HepG2 (cell line): Measurements from ENCODE around the gene SLC2A13. TPM values are rescaled to one million over a fixed set of nuclear protein-coding genes. Genes with fewer than 3 reads are reported as not detected.

ENCODE experiments used
- ATAC-seq: fragments of 200-7000 bp; cut with Tn5 transposase; 3 replicates; pipeline ENCODE4 v1.9.1; 2020; ENCODE audit warnings: mild to moderate bottlenecking, moderate library complexity
- BruUV-seq: library from RNA; stranded (reverse); fragments of 400-500 nt; replicated peaks from 2 replicates; lab custom pipeline; 2021; lab: Mats Ljungman, UMichigan
- CTCF ChIA-PET: fragments of 300-600 bp; formaldehyde crosslinking; extraction: SDS; loops from one replicate; lab custom pipeline; 2021; ENCODE audit warnings: low total read pairs, inconsistent platforms, low intra/inter-chr PET ratio; lab: Yijun Ruan, JAX
- POLR2A ChIA-PET: fragments of 350-600 bp; sonication (Branson Sonifier 250); formaldehyde crosslinking; loops from one replicate; lab custom pipeline; 2020; ENCODE audit warnings: antibody characterized with exemption, inconsistent platforms; lab: Yijun Ruan, JAX
- DNase-seq: peaks from one replicate; pipeline ENCODE4 v3.0.0-alpha.2; 2015; ENCODE audit warnings: low spot score
- FAIRE-seq: peaks from 3 replicates; lab custom pipeline; 2011; peaks lifted over from hg19 to GRCh38; lab: Jason Lieb, UNC
- H2AFZ ChIP-seq: one replicate; pipeline ENCODE4 v1.6.1; 2011; ENCODE audit warnings: low read length, inconsistent platforms
- H3K27ac ChIP-seq: fragments of 300-600 bp; 3 replicates; pipeline ENCODE4 v1.8.0; 2011; ENCODE audit warnings: mixed run types, mild to moderate bottlenecking, mixed read lengths, low read length, inconsistent platforms; ENCODE audit not compliant: insufficient read depth; ENCODE audit errors: extremely low read length
- H3K27me3 ChIP-seq, 2 experiments: fragments of 200-600 bp in 1 of 2; 2 replicates in 1 of 2; 3 replicates in 1 of 2; pipeline versions ENCODE4 v1.6.0 to v1.8.0; 2011; ENCODE audit warnings: low read length in 2 of 2, mild to moderate bottlenecking in 2 of 2, moderate library complexity in 2 of 2, inconsistent platforms in 1 of 2; ENCODE audit not compliant: insufficient read depth in 2 of 2, control insufficient read depth in 1 of 2
- H3K36me3 ChIP-seq, 2 experiments: fragments of 200-600 bp in 1 of 2; replicated peaks in 1 of 2; 2 replicates in 1 of 2; 3 replicates in 1 of 2; pipeline versions ENCODE4 v1.5.1 to v1.8.0; 2011; ENCODE audit warnings: low read length in 2 of 2, inconsistent platforms in 1 of 2; ENCODE audit not compliant: insufficient read depth in 2 of 2, control insufficient read depth in 1 of 2
- H3K4me1 ChIP-seq: 2 replicates; pipeline ENCODE4 v1.5.1; 2012; ENCODE audit warnings: low read length, inconsistent platforms; ENCODE audit not compliant: insufficient read depth
- H3K4me2 ChIP-seq: 2 replicates; pipeline ENCODE4 v1.6.0; 2011; ENCODE audit warnings: low read depth, low read length, inconsistent platforms
- H3K4me3 ChIP-seq, 3 experiments: fragments of 200-600 bp in 1 of 3; sonication (generic), shearing (Covaris generic) in 1 of 3; replicated peaks in 1 of 3; 2 replicates each; pipeline ENCODE4 v1.5.1; 2011 to 2016; ENCODE audit warnings: low read length in 3 of 3, inconsistent platforms in 2 of 3, low read depth in 2 of 3, mild to moderate bottlenecking in 2 of 3, control low read depth in 1 of 3, mixed read lengths in 1 of 3; ENCODE audit not compliant: insufficient read depth in 1 of 3
- H3K79me2 ChIP-seq: one replicate; pipeline ENCODE4 v1.6.1; 2011; ENCODE audit warnings: low read length, inconsistent platforms; ENCODE audit not compliant: insufficient read depth
- H3K9ac ChIP-seq: 2 replicates; pipeline ENCODE4 v1.6.0; 2011; ENCODE audit warnings: mild to moderate bottlenecking, low read depth, low read length, inconsistent platforms; ENCODE audit not compliant: insufficient read depth
- H3K9me3 ChIP-seq: 2 replicates; pipeline ENCODE4 v1.5.1; 2012; ENCODE audit warnings: mild to moderate bottlenecking, low read length
- H4K20me1 ChIP-seq: 2 replicates; pipeline ENCODE4 v1.6.0; 2011; ENCODE audit warnings: inconsistent platforms, mild to moderate bottlenecking, low read length, moderate library complexity; ENCODE audit not compliant: insufficient read depth
- FOSL2 ChIP-seq: sonication (generic); formaldehyde crosslinking; IDR thresholded peaks from 2 replicates; pipeline ENCODE4 v1.4.0; 2020; ENCODE audit warnings: missing genetic modification reagents
- FOXM1 ChIP-seq: sonication (generic); formaldehyde crosslinking; IDR thresholded peaks from 2 replicates; pipeline ENCODE4 v1.5.0; 2020; ENCODE audit warnings: missing genetic modification reagents
- GABPA ChIP-seq, 2 experiments: IDR thresholded peaks; 2 replicates each; pipeline ENCODE4 v1.6.1; 2011 to 2016; ENCODE audit warnings: low read depth in 2 of 2, low read length in 1 of 2, missing biosample characterization in 1 of 2, missing genetic modification characterization in 1 of 2
- NFYB ChIP-seq: sonication (generic); formaldehyde crosslinking; IDR thresholded peaks from 2 replicates; pipeline ENCODE4 v1.4.0; 2020; ENCODE audit warnings: missing genetic modification reagents
- RAD21 ChIP-seq: fragments of 450-650 bp; formaldehyde crosslinking; IDR thresholded peaks from 2 replicates; pipeline ENCODE4 v1.5.0; 2020; ENCODE audit warnings: mild to moderate bottlenecking
- RARA ChIP-seq: IDR thresholded peaks from 2 replicates; pipeline ENCODE4 v1.6.1; 2016; ENCODE audit warnings: missing genetic modification reagents, missing compliant biosample characterization
- ZFP37 ChIP-seq: sonication (generic); formaldehyde crosslinking; IDR thresholded peaks from 2 replicates; pipeline ENCODE4 v1.4.0; 2020; ENCODE audit warnings: missing genetic modification reagents, borderline replicate concordance
- ZFP41 ChIP-seq: sonication (generic); formaldehyde crosslinking; IDR thresholded peaks from 2 replicates; pipeline ENCODE4 v1.4.0; 2020; ENCODE audit warnings: mild to moderate bottlenecking, missing genetic modification reagents, borderline replicate concordance
- ZNF224 ChIP-seq: sonication (generic); formaldehyde crosslinking; IDR thresholded peaks from 2 replicates; pipeline ENCODE4 v1.5.0; 2020; ENCODE audit warnings: mild to moderate bottlenecking, missing genetic modification reagents
- WGBS: methylation state at CpG from one replicate; pipeline ENCODE4 v1.1.6; 2017; ENCODE audit warnings: low lambda C conversion rate; 5-methylcytosine and 5-hydroxymethylcytosine counted together
- in situ Hi-C: cut with HindIII; loops from 2 replicates; pipeline ENCODE4 v1.10.0; 2017; ENCODE audit warnings: low pct_unique_long_range_greater_than_20kb; ENCODE audit not compliant: extremely low pct_ligation_motif_present
- intact Hi-C: fragments of 100-400 bp; cut with micrococcal nuclease; formaldehyde crosslinking; loops from one replicate; pipeline ENCODE4 v1.10.0; 2022; ENCODE audit not compliant: unreplicated experiment
- polyA plus RNA-seq, 8 experiments: library from polyadenylated mRNA; depleted of rRNA in 3 of 8; stranded (reverse) in 7 of 8; unstranded in 1 of 8; fragments of >200 nt; fragmentation: Illumina TruSeq in 4 of 8; extraction: Trizol in 4 of 8; gene quantifications; 2 replicates each; pipeline versions ENCODE4 v1.2.1 to v1.2.3, GENCODE V29; 2011 to 2016; ENCODE audit warnings: low read depth in 4 of 8, missing spikeins in 1 of 8, mixed read lengths in 1 of 8; ENCODE audit not compliant: insufficient read depth in 1 of 8
- total RNA-seq, 5 experiments: library from RNA; depleted of rRNA; stranded (reverse); fragments of >200 nt; fragmentation: Illumina TruSeq; extraction: Trizol; gene quantifications; 2 replicates each; pipeline ENCODE4 v1.2.3, GENCODE V29; 2016; ENCODE audit warnings: low read depth in 1 of 5
- TF ChIP-seq, protein P1 (sequence below): IDR thresholded peaks from 2 replicates; pipeline ENCODE4 v1.6.1; 2016; ENCODE audit warnings: missing compliant biosample characterization, missing genetic modification reagents, borderline replicate concordance

SLC2A13 gene
- total and polyA plus RNA-seq, 2 of the 13 experiments (the other 11 are each of a cell fraction or from before 2014, with no cell fraction given): 5.5 to 6.0 TPM

DNA sequence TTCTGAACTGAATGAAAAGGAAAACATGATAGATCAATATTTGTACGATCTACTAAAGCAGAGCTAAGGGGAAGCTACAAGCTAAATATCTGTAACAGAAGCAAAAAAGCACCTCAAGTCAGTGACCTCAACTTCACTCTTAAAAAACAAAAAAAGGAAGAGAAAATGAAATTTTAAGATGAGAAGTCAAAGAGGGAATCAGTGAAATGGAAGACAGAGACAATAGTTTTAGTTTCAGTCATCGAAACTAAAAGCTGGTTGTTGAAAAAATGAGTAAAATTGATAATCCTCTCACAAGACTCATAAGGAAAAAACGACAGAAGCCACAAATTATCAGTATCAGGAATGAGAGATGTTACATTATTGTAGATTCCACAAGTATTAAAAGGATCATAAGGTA lies 11.9 kb upstream of the SLC2A13 start:
- CTCF ChIA-PET: no interaction called here
- ATAC-seq: no peak
- POLR2A ChIA-PET: no interaction called here
- Histone ChIP-seq H4K20me1 (no peaks in the 10 kb centered on the region), H3K36me3 (no peaks in the 10 kb centered on the region), H3K79me2 (no peaks in the 10 kb centered on the region), H2AFZ (no peak overlapping the region), H3K9me3 (no peaks in the 10 kb centered on the region), H3K27ac (no peak overlapping the region), H3K4me2 (no peak overlapping the region), H3K27me3 (no peaks in the 10 kb centered on the region), H3K4me3 (no peak overlapping the region), H3K4me1 (no peaks in the 10 kb centered on the region), H3K9ac (no peak overlapping the region)
- no peak for DNase-seq
- WGBS: 3% methylated on average over 3 of the region's 3 CpGs
- in situ Hi-C loops (loop anchor here (25.0 kb wide), 1 partner anchor 531 kb away; no protein-coding TSS in a partner anchor), intact Hi-C loops (no loop called here)
- no TSS peak for BruUV-seq
- no peak for FAIRE-seq
- TF ChIP-seq GABPA (IDR thresholded peaks at IDR 0.05; ENCODE audit: low read depth, low read length): no peak
- TF ChIP-seq GABPA (CRISPR knock-in tag; IDR thresholded peaks at IDR 0.05; ENCODE audit: low read depth): no peak
- no peak for TF ChIP-seq ZFP37 (CRISPR knock-in tag)
- TF ChIP-seq RAD21: no peak
- no peak for TF ChIP-seq FOXM1 (CRISPR knock-in tag)

DNA sequence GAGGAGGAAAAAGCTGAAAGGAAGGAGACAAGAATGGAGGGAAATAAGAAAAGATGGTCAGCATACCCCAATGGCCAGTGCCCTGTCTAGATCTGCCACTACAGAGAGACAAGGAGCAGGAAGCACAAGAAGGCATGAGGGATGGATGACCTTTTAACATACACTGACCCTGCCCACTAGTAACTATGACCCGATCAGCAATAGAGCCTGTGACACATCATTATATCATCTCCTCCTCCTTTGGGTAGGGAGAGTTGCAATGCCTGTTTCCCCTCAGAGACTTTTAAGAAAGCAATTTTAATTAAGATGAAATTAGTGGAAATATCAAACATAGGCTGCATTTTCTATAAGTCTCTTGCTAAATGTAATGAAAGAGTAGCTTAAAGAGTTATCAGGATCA lies 4.7 kb upstream of the SLC2A13 start:
- FAIRE-seq (no peak), ATAC-seq (no peak), DNase-seq (no peak)
- no peaks in the 10 kb centered on the region for H3K79me2 ChIP-seq
- no peaks in the 10 kb centered on the region for H3K36me3 ChIP-seq
- no peak overlapping the region for H2AFZ ChIP-seq
- ChIA-PET CTCF (no interaction called here), POLR2A (no interaction called here)
- no peak overlapping the region for H3K4me2 ChIP-seq
- in situ Hi-C loops (loop anchor here (25.0 kb wide), 1 partner anchor 523 kb away; no protein-coding TSS in a partner anchor), intact Hi-C loops (no loop called here)
- no peak overlapping the region for H3K9ac ChIP-seq
- no peaks in the 10 kb centered on the region for H3K9me3 ChIP-seq
- no TSS peak for BruUV-seq
- H3K27ac ChIP-seq: no peak overlapping the region
- H3K4me3 ChIP-seq: no peak overlapping the region
- WGBS: 6% methylated on average over 1 of the region's 1 CpG
- no peaks in the 10 kb centered on the region for H4K20me1 ChIP-seq
- H3K27me3 ChIP-seq: no peaks in the 10 kb centered on the region; a peak in 3 of 5 replicates
- H3K4me1 ChIP-seq: peaks cover 20% of the 10 kb centered on the region
- TF ChIP-seq ZNF224 (CRISPR knock-in tag): no peak
- TF ChIP-seq NFYB (CRISPR knock-in tag): no peak
- TF ChIP-seq RARA (CRISPR knock-in tag): no peak
- TF ChIP-seq ZFP41: no peak
- TF ChIP-seq, protein P1, sequence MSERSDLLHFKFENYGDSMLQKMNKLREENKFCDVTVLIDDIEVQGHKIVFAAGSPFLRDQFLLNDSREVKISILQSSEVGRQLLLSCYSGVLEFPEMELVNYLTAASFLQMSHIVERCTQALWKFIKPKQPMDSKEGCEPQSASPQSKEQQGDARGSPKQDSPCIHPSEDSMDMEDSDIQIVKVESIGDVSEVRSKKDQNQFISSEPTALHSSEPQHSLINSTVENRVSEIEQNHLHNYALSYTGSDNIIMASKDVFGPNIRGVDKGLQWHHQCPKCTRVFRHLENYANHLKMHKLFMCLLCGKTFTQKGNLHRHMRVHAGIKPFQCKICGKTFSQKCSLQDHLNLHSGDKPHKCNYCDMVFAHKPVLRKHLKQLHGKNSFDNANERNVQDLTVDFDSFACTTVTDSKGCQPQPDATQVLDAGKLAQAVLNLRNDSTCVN: no peak
- TF ChIP-seq FOSL2 (CRISPR knock-in tag): no peak
